HG03139 (cell line): ENCODE data around the gene CHI3L1.

ENCODE experiments used
- ATAC-seq: cut with Tn5 transposase; IDR thresholded peaks from one replicate; pipeline ENCODE4 v1.9.1; 2021; ENCODE audit not compliant: unreplicated experiment

CHI3L1 gene

GRCh38 chr1:203136409-203137042 is 50.0 kb downstream of the CHI3L1 start:
- ATAC-seq = no peak

- no peak for ATAC-seq
Measured at GRCh38 chr1:203135636-203136305, 50.7 kb downstream of the CHI3L1 start.

GRCh38 chr1:203133970-203134725 is 52.4 kb downstream of the CHI3L1 start:
- no peak for ATAC-seq

GRCh38 chr1:203131548-203132200 is 54.8 kb downstream of the CHI3L1 start:
- no peak for ATAC-seq

GRCh38 chr1:203130358-203130985 is 56.0 kb downstream of the CHI3L1 start:
- no peak for ATAC-seq

GRCh38 chr1:203129501-203130231 is 56.8 kb downstream of the CHI3L1 start:
- no peak for ATAC-seq
